IPS-18a (cell line): ENCODE results near the gene PACRG.

Experiments used
- H3K27ac ChIP-seq: one replicate; pipeline ENCODE4 v1.5.1; 2013; ENCODE audit warnings: low read length
- H3K27me3 ChIP-seq: one replicate; pipeline ENCODE4 v1.6.1; 2013; ENCODE audit warnings: mild to moderate bottlenecking, low read length; ENCODE audit not compliant: control insufficient read depth, insufficient read depth
- H3K36me3 ChIP-seq: one replicate; pipeline ENCODE4 v1.6.1; 2013; ENCODE audit warnings: low read depth, low read length; ENCODE audit not compliant: control insufficient read depth
- H3K4me1 ChIP-seq: one replicate; pipeline ENCODE4 v1.6.1; 2013; ENCODE audit warnings: low read depth, low read length; ENCODE audit not compliant: control insufficient read depth
- H3K4me3 ChIP-seq: one replicate; pipeline ENCODE4 v1.5.1; 2013; ENCODE audit warnings: low read length
- H3K9ac ChIP-seq: one replicate; pipeline ENCODE4 v1.6.1; 2013; ENCODE audit warnings: mild to moderate bottlenecking, low read length, moderate library complexity
- H3K9me3 ChIP-seq: one replicate; pipeline ENCODE4 v1.6.1; 2013; ENCODE audit warnings: low read depth, low read length; ENCODE audit not compliant: control insufficient read depth

The PACRG gene

GRCh38 chr6:163149279-163149848, 421.6 kb downstream of the PACRG start:
- Histone ChIP-seq H3K9ac (no peak overlapping the region), H3K4me1 (peaks cover 6% of the 10 kb centered on the region), H3K4me3 (no peak overlapping the region), H3K36me3 (no peaks in the 10 kb centered on the region), H3K27ac (no peak overlapping the region), H3K9me3 (no peaks in the 10 kb centered on the region), H3K27me3 (no peaks in the 10 kb centered on the region)

- H3K4me3 ChIP-seq: no peak overlapping the region
- H3K9me3 ChIP-seq: no peaks in the 10 kb centered on the region
- peak overlapping the region; percentile 15 for H3K27ac ChIP-seq
Measured at GRCh38 chr6:163151212-163151611, 423.4 kb downstream of the PACRG start.

DNA sequence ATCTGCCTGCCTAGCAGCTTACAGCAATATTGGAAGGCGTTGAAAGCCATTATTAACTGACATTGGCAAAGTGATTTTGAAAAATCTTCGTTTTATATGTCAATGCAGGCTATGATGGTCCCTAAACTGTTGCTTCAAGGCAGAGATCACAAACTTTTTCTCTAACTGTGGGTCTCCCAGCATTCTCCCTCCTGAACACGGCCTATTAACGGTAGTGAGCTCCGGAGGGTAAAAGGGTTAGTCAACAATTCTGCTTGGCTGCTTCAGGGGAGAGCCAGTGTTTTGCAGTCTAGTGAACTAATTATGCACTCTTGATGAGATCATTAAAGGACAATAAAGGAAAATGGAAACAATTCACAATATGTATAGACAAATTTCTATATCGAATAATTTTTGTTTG, 424.9 kb downstream of the PACRG start:
- H3K9ac ChIP-seq: no peak overlapping the region
- no peaks in the 10 kb centered on the region for H3K27me3 ChIP-seq
- no peaks in the 10 kb centered on the region for H3K9me3 ChIP-seq
- no peak overlapping the region for H3K27ac ChIP-seq
- H3K4me1 ChIP-seq: peaks cover 6% of the 10 kb centered on the region
- H3K4me3 ChIP-seq: no peak overlapping the region
- H3K36me3 ChIP-seq: no peaks in the 10 kb centered on the region

More at GRCh38 chr6:163151212-163151611, 423.4 kb downstream of the PACRG start:
- H3K9ac ChIP-seq: no peak overlapping the region
- no peaks in the 10 kb centered on the region for H3K27me3 ChIP-seq
- no peaks in the 10 kb centered on the region for H3K36me3 ChIP-seq
- H3K4me1 ChIP-seq: peaks cover 6% of the 10 kb centered on the region

DNA sequence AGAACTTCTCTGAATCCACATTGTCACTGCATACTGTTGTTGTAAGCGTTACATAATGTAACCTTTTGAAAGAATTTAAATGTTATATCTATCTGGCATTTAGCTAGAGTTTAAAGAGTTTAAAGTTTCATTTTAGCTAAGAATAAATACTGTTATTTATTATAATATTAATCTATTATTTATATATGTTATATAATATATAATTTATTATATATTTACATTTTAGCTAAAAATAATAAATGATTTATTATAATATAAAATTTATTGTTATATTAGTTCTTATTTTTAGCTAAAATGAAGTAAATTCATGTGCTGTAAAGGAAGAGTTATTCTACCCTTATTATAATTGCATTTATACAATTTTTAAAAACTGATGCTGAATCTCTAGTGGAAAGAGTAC, 431.3 kb downstream of the PACRG start:
- no peak overlapping the region for H3K27ac ChIP-seq
- H3K4me3 ChIP-seq: no peak overlapping the region
- H3K36me3 ChIP-seq: no peaks in the 10 kb centered on the region
- H3K9ac ChIP-seq: no peak overlapping the region
- no peaks in the 10 kb centered on the region for H3K4me1 ChIP-seq
- H3K9me3 ChIP-seq: no peaks in the 10 kb centered on the region
- H3K27me3 ChIP-seq: no peaks in the 10 kb centered on the region

GRCh38 chr6:163159689-163160088, 431.9 kb downstream of the PACRG start:
- no peaks in the 10 kb centered on the region for H3K4me1 ChIP-seq

GRCh38 chr6:163162007-163162873, 434.5 kb downstream of the PACRG start:
- Histone ChIP-seq H3K9ac (no peak overlapping the region), H3K4me1 (no peaks in the 10 kb centered on the region), H3K27me3 (no peaks in the 10 kb centered on the region), H3K4me3 (no peak overlapping the region), H3K27ac (no peak overlapping the region), H3K36me3 (no peaks in the 10 kb centered on the region), H3K9me3 (no peaks in the 10 kb centered on the region)

More at GRCh38 chr6:163159689-163160088, 431.9 kb downstream of the PACRG start:
- no peak overlapping the region for H3K9ac ChIP-seq
- H3K9me3 ChIP-seq: no peaks in the 10 kb centered on the region
- no peak overlapping the region for H3K27ac ChIP-seq
- no peaks in the 10 kb centered on the region for H3K36me3 ChIP-seq
- no peaks in the 10 kb centered on the region for H3K27me3 ChIP-seq
- H3K4me3 ChIP-seq: no peak overlapping the region

DNA sequence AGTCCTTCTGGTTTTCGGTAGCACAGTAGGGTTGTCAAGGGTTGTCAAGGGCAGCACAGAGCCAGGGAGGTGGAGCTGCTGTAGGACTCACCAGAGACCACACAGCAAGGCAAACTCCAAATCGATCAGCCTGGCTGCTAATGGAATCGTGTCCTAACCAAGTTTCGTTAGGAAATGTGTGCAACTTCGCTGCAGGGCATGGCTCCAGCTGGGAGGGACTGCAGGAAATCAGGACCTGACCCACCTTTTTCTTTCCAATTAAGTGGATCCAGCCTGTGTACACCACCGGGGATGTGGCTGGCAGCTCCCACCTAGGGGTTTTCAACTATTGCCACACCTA, 435.1 kb downstream of the PACRG start:
- H3K9ac ChIP-seq: no peak overlapping the region
- no peaks in the 10 kb centered on the region for H3K4me1 ChIP-seq
- H3K9me3 ChIP-seq: no peaks in the 10 kb centered on the region
- H3K4me3 ChIP-seq: no peak overlapping the region
- H3K27me3 ChIP-seq: no peaks in the 10 kb centered on the region
- H3K36me3 ChIP-seq: no peaks in the 10 kb centered on the region
- no peak overlapping the region for H3K27ac ChIP-seq

DNA sequence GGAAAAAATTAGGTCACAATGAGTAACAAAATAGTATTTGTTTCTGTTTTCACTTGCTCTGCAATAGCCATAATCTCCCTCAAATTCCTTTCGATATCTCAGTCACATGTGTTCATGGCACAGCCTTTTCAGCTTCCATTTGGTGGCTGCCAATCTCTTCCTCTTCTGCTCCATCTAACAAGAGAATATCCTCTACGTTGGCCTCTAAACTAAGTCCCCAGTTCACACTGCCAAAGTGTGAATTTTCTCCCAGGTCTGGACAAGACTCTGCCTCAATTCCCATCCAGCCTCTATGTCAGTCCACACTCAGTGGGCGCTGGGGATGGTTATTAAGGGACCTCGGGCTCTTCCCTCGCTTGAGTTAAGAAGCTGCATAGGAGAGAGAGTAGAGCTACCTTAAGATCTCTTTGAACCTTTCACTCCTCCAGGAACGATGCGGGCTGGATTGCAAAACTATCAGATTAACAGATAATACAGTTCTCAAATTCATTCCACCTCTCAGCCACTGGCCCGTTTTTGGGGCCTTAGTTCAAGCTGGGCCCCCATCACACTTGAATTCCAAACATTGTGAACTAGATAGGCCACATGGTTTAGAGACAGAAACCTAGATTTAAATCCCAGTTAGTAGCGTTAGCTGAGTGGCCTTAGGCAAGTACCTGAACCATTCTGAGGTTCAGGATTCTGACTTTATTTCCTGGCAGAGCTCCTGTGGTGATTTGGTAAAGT, 436.6 kb downstream of the PACRG start:
- H3K27ac ChIP-seq: no peak overlapping the region
- no peaks in the 10 kb centered on the region for H3K27me3 ChIP-seq
- no peaks in the 10 kb centered on the region for H3K36me3 ChIP-seq
- H3K4me1 ChIP-seq: no peaks in the 10 kb centered on the region
- no peak overlapping the region for H3K9ac ChIP-seq
- no peaks in the 10 kb centered on the region for H3K9me3 ChIP-seq
- no peak overlapping the region for H3K4me3 ChIP-seq

- Histone ChIP-seq H3K9me3 (no peaks in the 10 kb centered on the region), H3K9ac (no peak overlapping the region), H3K36me3 (no peaks in the 10 kb centered on the region), H3K27me3 (no peaks in the 10 kb centered on the region), H3K4me1 (no peaks in the 10 kb centered on the region), H3K27ac (no peak overlapping the region), H3K4me3 (no peak overlapping the region)
Measured at GRCh38 chr6:163165155-163165910, 437.6 kb downstream of the PACRG start.

GRCh38 chr6:163165922-163166321, 438.1 kb downstream of the PACRG start:
- Histone ChIP-seq H3K4me3 (no peak overlapping the region), H3K36me3 (no peaks in the 10 kb centered on the region), H3K27ac (no peak overlapping the region), H3K9me3 (no peaks in the 10 kb centered on the region), H3K9ac (no peak overlapping the region), H3K4me1 (no peaks in the 10 kb centered on the region), H3K27me3 (no peaks in the 10 kb centered on the region)

- Histone ChIP-seq H3K9ac (no peak overlapping the region), H3K36me3 (no peaks in the 10 kb centered on the region), H3K4me3 (no peak overlapping the region), H3K27me3 (no peaks in the 10 kb centered on the region), H3K27ac (no peak overlapping the region), H3K9me3 (no peaks in the 10 kb centered on the region), H3K4me1 (no peaks in the 10 kb centered on the region)
Measured at GRCh38 chr6:163166507-163166906, 438.7 kb downstream of the PACRG start.
